Neural crest cell (in vitro differentiated cells): ENCODE data around the gene RNASEH2A. TPM values are rescaled to one million over a fixed set of nuclear protein-coding genes. Genes with fewer than 3 reads are reported as not detected.
A peak's percentile ranks its signal among the peaks of the same experiment; 100 is the strongest.

Experiments used
- DNase-seq: peaks from one replicate; pipeline ENCODE4 v3.0.0; 2021; ENCODE audit warnings: low read depth, mixed read lengths, low spot score
- H3K27ac Mint-ChIP-seq: one replicate; pipeline ENCODE4 v1.8.0; 2021; ENCODE audit warnings: mild to moderate bottlenecking, mixed read lengths; ENCODE audit not compliant: unreplicated experiment
- H3K27me3 Mint-ChIP-seq: 2 replicates; pipeline ENCODE4 v1.8.0; 2021; ENCODE audit warnings: low read depth, mild to moderate bottlenecking, mixed read lengths
- H3K36me3 Mint-ChIP-seq: 2 replicates; pipeline ENCODE4 v1.8.0; 2021; ENCODE audit warnings: low read depth, mild to moderate bottlenecking, mixed read lengths
- H3K4me1 Mint-ChIP-seq: 2 replicates; pipeline ENCODE4 v1.8.0; 2021; ENCODE audit warnings: mixed read lengths
- H3K4me3 Mint-ChIP-seq: one replicate; pipeline ENCODE4 v1.8.0; 2021; ENCODE audit warnings: mild to moderate bottlenecking, mixed read lengths
- H3K9me3 Mint-ChIP-seq: 2 replicates; pipeline ENCODE4 v1.8.0; 2021; ENCODE audit warnings: mixed read lengths
- CTCF ChIP-seq: fragments of 200-600 bp; sonication (generic); conservative IDR thresholded peaks from 2 replicates; pipeline ENCODE4 v1.5.0; 2021; ENCODE audit warnings: antibody characterized with exemption, mild to moderate bottlenecking
- total RNA-seq: library from RNA; stranded (reverse); gene quantifications from 2 replicates; pipeline ENCODE4 v1.2.1, GENCODE V29; 2021

The RNASEH2A gene
- total RNA-seq, 1 donor from 2014 or later, result 87.4 TPM

- H3K9me3 Mint-ChIP-seq, result no peaks in the 10 kb centered on the region
- H3K27ac Mint-ChIP-seq, result no peak overlapping the region
- no peak for DNase-seq
- peaks cover 46% of the 10 kb centered on the region for H3K4me1 Mint-ChIP-seq
- H3K27me3 Mint-ChIP-seq, result peaks cover 89% of the 10 kb centered on the region
- H3K36me3 Mint-ChIP-seq, result no peaks in the 10 kb centered on the region
- TF ChIP-seq CTCF, result no peak
- H3K4me3 Mint-ChIP-seq, result peak overlapping the region; percentile 87
Measured at GRCh38 chr19:12836529-12836863, 30.1 kb downstream of the RNASEH2A start.

- peak overlapping the region; percentile 79 for H3K4me3 Mint-ChIP-seq
Measured at GRCh38 chr19:12837225-12837624, 30.8 kb downstream of the RNASEH2A start.

GRCh38 chr19:12838182-12838885 is 31.9 kb downstream of the RNASEH2A start, which contains the start of gene MAST1:
TSS of gene MAST1 (plus strand) at chr19:12838515. CDS start at chr19:12838573, 58 bp downstream.
- Mint-ChIP-seq H3K36me3 (no peaks in the 10 kb centered on the region), H3K27me3 (peaks cover 82% of the 10 kb centered on the region), H3K4me3 (peak within 1 kb of the TSS; percentile 82), H3K9me3 (no peaks in the 10 kb centered on the region), H3K4me1 (peaks cover 44% of the 10 kb centered on the region), H3K27ac (peak within 1 kb of the TSS; percentile 15)
- peak; percentile 54 for DNase-seq
- TF ChIP-seq CTCF, result peak; percentile 75

More at GRCh38 chr19:12837225-12837624, 30.8 kb downstream of the RNASEH2A start:
- no peak for TF ChIP-seq CTCF
- Mint-ChIP-seq H3K4me1 (peaks cover 52% of the 10 kb centered on the region), H3K36me3 (no peaks in the 10 kb centered on the region), H3K27me3 (peaks cover 88% of the 10 kb centered on the region), H3K9me3 (no peaks in the 10 kb centered on the region), H3K27ac (no peak overlapping the region)
- no peak for DNase-seq

GRCh38 chr19:12838886-12839756 is 32.7 kb downstream of the RNASEH2A start:
- Mint-ChIP-seq H3K9me3 (no peaks in the 10 kb centered on the region), H3K27ac (peak overlapping the region; percentile 15), H3K4me3 (peak overlapping the region; percentile 82), H3K4me1 (peaks cover 43% of the 10 kb centered on the region), H3K36me3 (no peaks in the 10 kb centered on the region), H3K27me3 (peaks cover 83% of the 10 kb centered on the region)
- DNase-seq, result no peak
- TF ChIP-seq CTCF, result no peak

- peak; percentile 66 for DNase-seq
- Mint-ChIP-seq H3K27ac (no peak overlapping the region), H3K9me3 (no peaks in the 10 kb centered on the region), H3K36me3 (no peaks in the 10 kb centered on the region), H3K4me3 (peak overlapping the region; percentile 85), H3K27me3 (peaks cover 75% of the 10 kb centered on the region), H3K4me1 (peaks cover 38% of the 10 kb centered on the region)
- TF ChIP-seq CTCF, result no peak
Measured at GRCh38 chr19:12840091-12841079, 34.0 kb downstream of the RNASEH2A start.
